SKM-1 treated with dmso at 0.1 percent for 144 hours (cell line): ENCODE measurements around the gene TOMM34.

Experiments used
- DNase-seq: peaks from one replicate; lab custom pipeline; 2025; ENCODE audit not compliant: unreplicated experiment; lab: John Stamatoyannopoulos, UW

TOMM34 gene

DNA sequence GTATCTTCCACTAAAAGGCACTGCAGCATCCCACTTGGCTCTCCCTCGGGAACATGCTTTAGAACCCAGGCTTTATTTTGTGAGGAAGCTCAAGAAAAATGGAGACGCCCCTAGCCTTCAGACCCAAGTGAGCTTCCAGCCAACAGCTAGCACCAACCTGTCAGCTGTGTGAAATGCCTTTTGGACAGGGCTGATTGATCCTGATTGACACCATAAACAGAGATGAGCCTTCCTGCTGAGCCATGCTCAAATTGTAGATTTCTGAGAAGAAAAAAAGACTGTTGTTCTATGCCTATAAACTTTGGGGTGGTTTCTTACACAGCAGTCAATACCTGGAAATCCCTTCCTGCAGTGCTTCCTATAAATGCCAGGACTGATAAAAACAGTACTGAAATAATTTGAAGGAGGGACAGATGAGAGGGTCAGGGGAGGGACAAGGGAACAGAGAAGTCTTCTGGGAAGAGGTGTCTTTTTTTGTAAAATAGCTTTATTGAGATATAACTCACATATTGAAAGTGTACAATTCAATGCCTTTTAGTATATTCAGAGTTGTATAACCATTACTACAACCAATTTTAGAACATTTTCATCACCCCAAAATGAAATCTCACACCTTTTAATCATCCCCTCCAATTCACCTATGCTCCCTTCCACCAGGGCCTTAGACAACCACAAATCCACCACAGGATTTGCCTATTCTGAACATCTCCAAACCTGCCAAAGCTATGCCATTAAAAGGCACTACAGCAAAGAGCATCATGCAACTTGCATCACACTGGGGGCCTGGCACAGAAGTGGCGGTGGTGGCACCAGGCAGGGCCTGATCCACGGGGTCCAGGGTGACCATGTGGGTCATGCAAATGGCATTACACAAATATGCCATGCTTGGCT is 3.4 kb upstream of the TOMM34 start:
- no peak for DNase-seq

DNA sequence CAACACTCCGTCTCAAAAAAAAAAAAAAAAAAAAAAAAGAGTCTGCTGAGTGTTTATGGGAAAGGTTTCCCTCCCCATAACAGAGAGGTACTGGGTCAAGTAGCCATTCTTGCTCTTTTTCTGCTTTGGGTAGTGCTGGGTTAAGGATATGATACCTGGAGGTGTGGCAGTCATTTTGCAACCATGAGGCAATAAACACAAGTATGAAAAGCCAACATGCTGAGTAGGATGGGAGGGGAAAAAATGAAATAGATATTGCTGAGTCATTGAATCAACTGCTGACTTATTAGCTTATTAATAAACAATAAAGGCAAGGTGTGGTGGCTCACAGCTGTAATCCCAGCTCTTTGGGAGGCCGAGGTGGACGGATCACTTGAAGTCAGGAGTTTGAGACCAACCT is 2.3 kb upstream of the TOMM34 start:
- no peak for DNase-seq

DNA sequence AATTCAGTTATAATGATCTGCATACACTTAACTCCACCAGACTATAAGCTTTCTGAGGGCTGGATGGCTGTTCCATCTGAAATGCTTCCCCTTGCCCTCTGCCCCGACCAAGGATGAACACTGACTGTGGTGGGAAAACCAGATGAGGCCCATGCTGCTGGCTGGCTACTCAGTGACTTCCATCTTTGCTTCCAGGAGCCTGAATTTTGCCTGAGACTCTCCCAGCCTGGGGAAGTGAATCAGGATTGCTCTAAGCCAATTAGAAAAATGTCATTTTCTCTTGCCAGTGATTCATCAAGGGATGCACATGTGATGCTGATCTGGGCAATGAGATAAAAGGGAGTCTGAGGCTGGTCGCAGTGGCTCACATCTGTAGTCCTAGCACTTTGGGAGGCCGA is 1.7 kb upstream of the TOMM34 start:
- no peak for DNase-seq

DNA sequence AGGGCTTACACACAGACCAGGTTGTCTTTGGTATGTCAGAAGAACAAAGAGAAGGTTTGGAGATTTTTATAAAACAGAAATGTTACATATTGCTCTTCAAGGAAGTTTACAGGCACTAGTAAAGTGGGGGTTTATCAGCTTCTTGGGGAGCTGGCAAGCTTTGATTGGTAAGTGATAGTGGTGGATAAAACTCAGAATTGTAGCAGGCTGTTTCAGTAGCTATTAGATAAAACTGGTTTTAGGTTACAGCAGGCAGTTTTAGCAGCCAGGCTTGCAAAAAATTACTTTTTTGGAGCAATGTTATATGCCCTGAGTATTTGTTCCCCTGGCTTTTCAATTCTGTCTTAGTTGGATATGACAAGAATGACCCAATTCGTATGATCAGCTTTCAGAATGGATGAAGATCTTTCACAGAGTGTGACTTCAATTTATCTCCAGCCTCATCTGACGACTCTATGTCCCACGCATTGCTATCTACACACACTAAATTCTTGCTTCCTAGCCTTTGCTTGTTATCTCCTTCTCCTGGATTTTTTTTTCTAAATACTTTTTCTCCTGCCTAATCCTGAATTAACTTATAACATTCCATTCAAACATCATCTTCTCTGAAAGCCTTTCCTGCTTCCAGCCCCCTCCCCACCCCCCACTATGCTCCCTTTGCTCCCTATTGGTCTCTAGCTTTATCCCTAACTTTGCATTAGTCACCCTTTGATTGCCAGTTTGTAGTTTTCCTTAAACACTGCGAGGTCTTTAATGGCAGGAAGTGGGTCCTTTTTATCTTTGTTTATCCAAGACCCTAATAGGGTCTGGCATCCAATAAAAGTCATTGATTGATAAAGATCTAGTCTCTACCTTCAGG is 1.0 kb upstream of the TOMM34 start:
- DNase-seq, result no peak

DNA sequence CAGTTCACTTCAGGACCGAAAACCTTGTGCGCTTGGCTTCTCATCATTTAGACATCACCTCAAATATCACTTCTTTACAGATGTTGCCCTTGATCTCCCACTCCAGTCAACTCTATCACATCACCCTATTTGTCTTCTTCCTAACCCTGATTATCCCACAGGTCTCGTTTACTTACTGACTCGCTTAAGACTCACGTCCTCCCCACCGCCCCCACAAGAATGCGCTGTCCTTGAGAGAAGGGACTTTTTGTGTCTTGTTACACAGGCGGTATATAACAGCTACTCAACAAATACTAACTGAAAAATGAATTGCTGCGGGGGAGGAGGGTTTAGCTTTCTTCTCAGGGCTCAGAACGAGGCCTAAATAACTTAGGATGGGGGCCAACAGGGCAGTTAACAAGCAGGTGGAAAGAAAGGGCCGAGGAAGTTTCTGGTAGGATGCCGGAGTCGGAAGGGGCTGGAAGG is 527 bp downstream of the TOMM34 start:
- DNase-seq, result no peak

DNA sequence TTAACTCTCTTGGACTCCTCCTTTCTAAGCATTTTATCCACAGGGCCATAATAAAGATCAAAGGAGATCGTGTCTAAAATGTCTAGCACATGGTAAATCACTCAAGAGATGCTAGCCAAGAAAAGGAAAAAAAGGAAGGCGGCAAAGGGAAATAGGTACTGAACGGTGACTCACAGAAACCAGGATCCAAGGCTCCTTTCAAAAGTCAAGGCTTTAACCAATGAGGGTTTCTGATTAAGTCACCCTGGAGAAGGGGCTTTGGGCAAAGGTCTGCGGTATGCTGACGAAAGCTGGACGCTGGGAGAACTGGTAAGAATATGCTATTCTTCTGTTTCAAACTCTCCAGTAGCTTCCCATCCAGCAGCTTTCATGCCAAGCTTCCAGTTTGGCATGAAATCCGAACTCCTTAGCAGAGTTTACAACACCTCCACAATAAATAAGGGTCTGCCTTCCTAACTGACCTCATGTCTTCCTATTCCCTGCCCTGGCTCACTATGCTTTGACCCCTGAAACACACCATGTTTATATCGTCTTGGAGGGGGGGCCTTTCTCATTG is 1.0 kb downstream of the TOMM34 start:
- DNase-seq, result no peak

DNA sequence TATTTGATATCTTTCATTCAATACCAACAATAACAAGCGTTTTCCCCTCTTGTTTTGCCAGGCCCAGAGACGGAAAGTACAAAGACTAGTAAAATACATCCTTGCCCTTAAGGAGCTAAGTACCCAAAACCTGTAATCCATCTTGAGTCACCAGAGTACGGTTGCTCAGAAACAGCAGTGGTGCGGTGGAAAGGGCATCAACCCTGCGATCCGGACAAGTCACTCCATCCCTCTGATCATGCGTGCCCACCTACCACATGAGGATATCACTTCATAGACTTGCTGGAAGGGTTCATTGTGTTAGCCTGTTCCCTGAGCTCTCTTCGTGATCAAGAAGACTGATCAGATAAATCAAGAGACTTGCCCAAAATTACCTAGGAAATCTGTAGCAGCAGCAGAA is 1.9 kb downstream of the TOMM34 start:
- no peak for DNase-seq

DNA sequence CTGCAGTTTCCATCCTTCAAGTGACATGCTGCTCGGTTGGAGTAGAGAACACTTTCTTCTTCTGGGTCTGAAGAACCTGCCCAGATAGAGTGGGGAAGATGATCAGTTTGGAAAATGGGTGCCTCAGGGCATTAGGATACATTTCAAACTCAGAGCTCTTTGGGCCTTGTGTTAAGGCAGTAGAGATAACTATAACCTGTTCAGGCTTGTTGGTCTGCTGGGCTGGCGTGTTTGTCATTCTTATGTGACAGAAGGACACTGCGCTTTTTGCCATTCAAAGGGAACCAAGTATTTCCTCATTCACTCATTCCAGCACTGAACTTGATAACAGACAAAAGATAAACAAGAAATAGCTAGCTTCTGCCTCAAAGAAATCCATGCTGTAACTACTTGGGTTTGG is 3.8 kb downstream of the TOMM34 start:
- no peak for DNase-seq

DNA sequence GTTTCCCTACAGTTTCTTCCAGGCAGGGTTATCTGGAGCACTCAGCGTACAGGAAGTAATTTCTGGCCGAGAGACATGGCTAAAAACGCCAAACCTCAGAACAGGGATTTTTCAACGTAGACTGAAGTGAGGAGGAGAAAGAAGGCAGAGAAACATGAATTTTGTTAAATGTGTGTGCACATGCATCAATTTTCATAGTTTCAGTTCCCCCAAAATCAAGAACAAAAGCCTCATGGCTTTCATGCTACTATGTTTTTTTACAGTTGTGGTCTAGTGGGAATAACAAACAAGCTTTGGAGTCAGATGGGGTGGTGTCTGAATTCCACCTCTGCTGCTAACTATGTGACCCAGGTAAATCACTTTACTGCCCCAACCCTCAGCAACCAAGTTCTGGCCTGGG is 4.9 kb downstream of the TOMM34 start:
- no peak for DNase-seq

DNA sequence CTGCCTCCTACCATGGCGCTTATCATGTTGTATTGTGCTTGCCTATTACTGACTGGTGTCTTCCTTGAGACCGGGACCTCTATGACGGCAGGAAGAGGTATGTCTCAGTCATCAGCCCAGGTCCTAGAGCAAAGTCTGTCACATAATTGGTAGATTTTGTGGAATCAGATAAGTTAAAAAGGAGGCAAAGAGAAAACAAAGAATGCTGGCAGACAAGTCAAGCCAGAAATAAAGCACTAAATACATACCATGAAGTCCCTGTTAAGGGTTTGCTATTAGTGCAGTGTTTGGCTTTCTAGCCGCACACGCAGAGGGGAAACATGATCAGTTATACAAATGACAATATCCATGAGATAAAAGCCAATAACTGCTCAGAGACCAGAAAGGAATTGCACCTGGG is 6.0 kb downstream of the TOMM34 start:
- no peak for DNase-seq

DNA sequence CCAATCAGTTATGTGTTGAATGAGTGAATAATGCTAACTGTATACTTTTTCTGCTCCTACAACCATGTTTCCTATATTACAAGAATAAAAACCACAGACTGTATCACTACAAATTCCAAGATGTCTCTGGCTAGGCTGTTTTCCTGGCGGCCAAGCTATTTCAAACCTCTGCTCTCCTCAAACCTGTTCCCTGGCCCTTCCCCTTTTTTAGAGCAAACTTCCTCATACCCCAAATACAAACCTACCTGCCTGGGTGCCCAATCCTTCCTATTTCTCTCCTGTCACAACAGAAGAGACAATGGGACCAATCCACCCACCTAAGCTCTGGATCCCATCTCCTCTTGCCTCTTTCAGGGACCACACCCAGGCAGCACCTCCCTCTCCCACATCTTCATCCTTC is 7.5 kb downstream of the TOMM34 start:
- DNase-seq, result no peak

DNA sequence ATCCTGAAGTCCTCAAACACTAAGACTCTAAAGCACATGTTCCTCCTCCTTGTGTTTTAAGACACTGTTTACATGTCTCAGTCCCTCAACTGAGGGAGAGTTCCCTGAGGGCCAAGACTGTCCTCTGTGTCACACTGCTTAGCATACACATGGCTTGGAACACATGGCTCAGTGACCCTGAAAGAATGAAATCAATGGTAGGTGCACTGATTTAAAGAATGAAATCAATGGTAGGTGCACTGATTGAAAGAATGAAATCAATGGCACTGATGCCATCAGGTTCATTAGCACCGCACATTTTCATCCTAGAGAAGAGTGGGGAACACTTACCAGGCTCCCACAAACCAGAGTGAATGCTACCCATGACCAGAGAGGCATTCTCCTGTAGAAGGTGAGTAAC is 9.8 kb downstream of the TOMM34 start:
- DNase-seq, result no peak

DNA sequence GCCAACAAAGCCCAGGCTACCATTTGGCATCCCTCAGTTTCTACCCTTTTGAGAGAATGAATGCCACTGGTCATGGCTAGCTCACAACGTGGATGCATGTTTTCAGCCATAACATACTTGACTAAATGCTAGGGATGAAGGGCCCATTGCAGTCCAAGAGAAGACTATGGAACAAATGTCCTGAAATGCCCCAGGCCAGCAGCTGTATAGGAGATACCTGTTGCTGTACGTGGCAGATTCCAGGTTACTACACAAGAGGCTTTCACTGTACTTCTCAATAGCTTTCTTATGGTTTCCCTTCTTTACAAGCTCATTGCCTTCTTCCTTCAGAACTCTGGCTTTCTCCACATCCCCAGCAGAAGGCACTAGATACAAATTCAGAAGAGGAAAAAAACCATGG is 11.7 kb downstream of the TOMM34 start:
- DNase-seq, result no peak

DNA sequence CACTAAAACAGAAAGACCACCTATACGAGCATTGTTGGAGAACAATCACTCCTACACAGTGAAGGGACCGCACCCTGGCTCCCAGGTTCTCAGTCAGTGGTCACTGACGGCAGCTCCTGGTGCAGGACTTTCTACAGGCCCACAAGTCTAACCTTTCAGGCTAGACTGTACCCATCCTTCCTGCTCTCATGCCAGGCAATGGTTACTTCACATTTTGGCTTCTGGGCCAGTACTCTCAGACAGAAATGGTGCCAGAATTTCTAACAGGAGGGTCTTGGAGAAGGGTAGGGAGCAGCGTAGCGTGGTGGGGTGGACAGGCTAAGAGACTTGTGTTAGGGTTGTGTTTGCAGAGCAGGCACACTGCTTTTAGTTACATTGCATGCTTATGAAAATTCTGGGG is 12.1 kb downstream of the TOMM34 start:
- no peak for DNase-seq

DNA sequence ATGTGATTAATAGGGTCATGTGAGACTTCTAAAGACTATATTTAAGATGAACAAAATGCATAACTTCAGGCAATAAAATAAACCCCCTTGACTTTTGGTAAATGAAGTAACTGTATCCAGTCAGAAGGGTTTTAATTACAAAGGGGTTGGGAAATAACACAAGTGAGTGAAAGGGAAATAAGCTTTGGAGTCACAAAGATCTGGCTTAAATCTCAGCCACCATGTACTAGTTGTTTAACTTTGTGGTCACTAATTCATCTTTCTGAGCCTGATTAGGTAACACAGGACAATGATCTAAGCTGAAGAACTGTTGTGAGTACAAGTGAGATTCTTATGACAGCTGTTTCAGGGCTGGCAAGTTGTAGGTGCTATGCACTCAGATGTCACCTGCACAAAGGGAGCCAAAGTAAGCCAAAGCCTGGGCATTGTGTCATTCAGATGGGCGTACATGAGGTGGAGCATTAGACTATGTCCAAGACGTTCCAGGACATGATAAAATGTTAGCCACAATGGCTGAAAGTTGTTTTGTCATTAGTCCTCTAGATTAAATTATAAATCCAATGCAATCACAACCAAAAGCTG is 13.8 kb downstream of the TOMM34 start:
- DNase-seq, result no peak

DNA sequence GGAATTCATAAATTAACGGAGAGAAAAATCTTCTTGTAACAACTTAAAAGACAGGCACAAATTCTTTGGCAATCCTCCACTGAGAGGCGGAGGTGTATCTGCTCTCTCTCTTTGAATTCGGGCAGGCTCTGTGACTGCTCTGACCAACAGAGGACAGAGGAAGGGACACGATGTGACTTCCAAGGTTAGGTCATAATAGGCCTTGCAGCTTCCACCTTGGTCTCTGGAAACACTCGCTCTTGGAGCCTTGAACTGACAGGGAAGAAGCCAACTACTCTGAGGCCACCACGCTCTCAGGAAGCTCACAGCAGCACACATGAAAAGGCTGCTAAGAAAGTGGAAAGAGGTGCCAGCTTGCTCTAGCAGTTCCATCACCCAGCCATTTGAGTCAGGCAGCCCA is 14.9 kb downstream of the TOMM34 start:
- no peak for DNase-seq

DNA sequence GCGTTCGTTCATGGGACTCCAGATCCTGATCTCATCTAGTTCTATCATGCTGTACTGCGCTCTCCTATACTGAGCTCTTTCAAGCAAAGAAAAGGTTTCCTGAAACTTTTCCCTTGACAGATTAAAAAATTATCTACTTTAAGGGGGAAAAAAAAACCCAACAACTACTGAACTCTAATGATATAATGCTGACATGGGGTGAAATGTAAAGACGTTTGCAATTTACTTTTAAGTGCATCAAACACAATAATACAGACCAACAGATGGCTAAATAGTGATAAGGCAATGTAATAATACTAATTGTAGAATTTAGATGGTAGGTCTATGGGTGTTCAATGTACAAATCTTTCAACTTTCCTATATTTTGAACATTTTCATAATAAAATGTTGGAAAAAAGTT is 16.4 kb downstream of the TOMM34 start:
- DNase-seq, result no peak

DNA sequence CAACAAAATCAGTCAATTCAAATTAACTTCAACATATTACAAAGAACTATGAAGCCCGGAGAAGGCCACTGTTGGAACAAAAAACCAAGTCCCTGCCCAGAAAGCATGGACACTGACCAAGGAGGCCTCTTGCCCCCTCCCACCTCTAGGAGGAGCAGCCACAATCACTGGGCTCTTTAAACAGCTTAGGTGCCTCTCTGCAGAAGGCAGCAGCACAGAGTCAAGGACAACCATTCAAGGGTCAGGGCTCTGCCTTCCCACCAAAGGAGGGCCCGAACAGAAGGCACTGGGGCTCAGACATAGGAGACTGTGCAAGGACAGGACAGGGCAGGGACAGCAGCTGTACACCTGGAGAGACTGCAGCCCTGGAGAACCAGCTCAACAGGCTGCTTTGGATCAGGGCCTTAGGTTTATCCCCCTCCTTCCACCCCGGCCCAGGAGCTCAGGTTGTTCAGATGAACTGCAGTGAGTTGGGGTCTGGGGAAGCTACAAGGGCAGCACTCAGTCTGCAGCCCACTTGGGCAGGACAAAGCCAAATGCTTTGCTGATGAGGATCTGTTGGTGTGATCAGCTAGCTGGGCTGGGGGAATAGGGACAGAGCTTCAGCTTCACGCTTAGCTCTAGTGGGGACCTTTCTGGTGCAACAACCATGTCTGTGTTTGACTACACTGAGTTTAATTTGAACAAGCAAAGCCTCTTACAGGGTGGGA is 17.8 kb downstream of the TOMM34 start:
- DNase-seq, result no peak

DNA sequence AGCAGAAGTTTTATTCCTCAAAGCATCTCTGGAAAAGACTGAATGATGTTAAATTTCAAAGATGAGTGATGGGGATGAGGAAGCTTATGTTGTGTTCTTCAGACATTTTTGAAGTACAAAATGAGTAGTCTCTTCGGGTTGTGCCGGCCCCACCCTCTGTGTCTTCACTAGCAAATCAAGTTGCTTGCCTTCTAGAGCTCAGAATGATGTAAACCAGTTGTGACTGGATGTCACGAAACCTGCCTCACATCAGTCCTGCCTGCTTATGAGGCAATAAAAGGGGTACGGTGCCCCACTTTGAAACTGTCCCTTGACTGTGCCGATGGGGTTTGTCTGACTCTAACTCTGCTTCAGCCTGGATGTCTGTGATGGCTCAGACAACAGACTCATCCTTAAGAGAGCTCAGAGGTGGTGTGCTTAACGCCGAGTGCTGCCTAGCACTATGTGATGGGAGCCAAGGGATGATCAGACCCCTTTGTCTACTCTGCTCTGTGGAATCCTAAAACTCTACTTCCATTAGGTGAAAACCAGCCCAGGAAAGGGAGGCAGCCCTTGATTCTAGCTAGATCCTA is 19.0 kb downstream of the TOMM34 start:
- no peak for DNase-seq

DNA sequence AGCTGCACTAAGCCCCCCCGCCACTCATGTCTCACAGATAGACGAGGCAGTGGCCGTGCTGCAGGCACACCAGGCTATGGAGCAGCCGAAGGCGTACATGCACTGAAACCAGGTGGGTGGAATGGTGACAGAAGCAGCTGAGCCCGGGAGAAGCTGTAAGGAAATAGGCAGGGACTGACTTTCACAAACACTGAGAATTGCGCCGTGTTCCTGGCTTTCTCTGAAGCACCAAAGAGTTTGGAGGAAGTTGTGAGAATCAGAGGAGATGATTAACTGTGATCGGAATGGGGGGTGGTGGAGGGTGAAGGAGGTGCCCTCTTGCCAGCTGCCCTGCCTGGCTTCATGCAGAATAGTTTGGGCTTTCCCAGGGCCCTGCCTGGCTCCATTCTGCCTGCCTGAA is 21.6 kb downstream of the TOMM34 start:
- no peak for DNase-seq

DNA sequence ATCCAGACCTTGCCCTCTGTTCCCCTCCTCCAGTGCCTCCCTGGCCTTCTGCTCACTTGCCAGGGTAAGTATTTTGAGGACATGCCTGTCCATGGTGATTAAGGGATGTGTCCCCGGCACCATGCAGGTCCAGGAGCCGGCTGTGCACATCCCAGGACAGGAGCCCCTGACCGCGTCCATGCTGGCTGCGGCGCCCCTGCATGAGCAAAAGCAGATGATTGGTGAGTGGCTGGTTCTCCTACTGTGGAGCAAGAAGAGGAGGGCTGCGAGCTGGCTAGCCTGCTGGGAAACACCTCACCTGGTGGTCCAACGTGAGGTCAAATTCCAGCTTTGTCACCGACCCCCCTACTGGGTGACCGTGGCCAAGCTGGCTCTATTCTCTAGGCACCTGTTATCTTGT is 23.7 kb downstream of the TOMM34 start:
- no peak for DNase-seq
